ENCODE data around the gene MAN1A1. TPM values are rescaled to one million over a fixed set of nuclear protein-coding genes. Genes with fewer than 3 reads are reported as not detected.

Gene MAN1A1
- total RNA-seq, 1 experiment from 2014 or later = 6.8 TPM

- Mint-ChIP-seq H3K4me3 (no peak overlapping the region), H3K36me3 (peaks cover 3% of the 10 kb centered on the region), H3K4me1 (peaks cover 21% of the 10 kb centered on the region), H3K27ac (peak overlapping the region; percentile 68; the same call in 1 of the 2 replicates), H3K27me3 (ENCODE audit: low read depth) (no peaks in the 10 kb centered on the region), H3K9me3 (peaks cover 3% of the 10 kb centered on the region)
- TF ChIP-seq FOXP1 (CRISPR knock-in tag; IDR thresholded peaks at IDR 0.05; ENCODE audit: borderline replicate concordance) (no peak), GRHL2 (CRISPR knock-in tag; IDR thresholded peaks at IDR 0.05; ENCODE audit: insufficient replicate concordance, severe bottlenecking) (no peak), ZNF317 (CRISPR knock-in tag; IDR thresholded peaks at IDR 0.05; ENCODE audit: borderline replicate concordance, low read depth) (no peak), E2F4 (CRISPR knock-in tag; IDR thresholded peaks at IDR 0.05; ENCODE audit: borderline replicate concordance, low read depth) (no peak), STAT6 (CRISPR knock-in tag; conservative IDR thresholded peaks at IDR 0.05; ENCODE audit: low read depth) (no peak), TCF7 (CRISPR knock-in tag; IDR thresholded peaks at IDR 0.05; ENCODE audit: low read depth) (no peak), SMAD4 (CRISPR knock-in tag; IDR thresholded peaks at IDR 0.05) (no peak), FOXJ3 (CRISPR knock-in tag; IDR thresholded peaks at IDR 0.05; ENCODE audit: borderline replicate concordance) (no peak), CBFB (CRISPR knock-in tag; IDR thresholded peaks at IDR 0.05; ENCODE audit: low read depth) (no peak), ZNF232 (CRISPR knock-in tag; IDR thresholded peaks at IDR 0.05) (no peak), JUN (CRISPR knock-in tag; IDR thresholded peaks at IDR 0.05) (no peak), SOX15 (CRISPR knock-in tag; IDR thresholded peaks at IDR 0.05) (no peak), CTCF (IDR thresholded peaks at IDR 0.05) (no peak), ZNF425 (CRISPR knock-in tag; conservative IDR thresholded peaks at IDR 0.05) (no peak), PRRX2 (CRISPR knock-in tag; IDR thresholded peaks at IDR 0.05) (no peak), RELA (CRISPR knock-in tag; IDR thresholded peaks at IDR 0.05; ENCODE audit: borderline replicate concordance) (no peak)
- CTCF ChIA-PET = no interaction called here
- ATAC-seq = peak; percentile 37
- POLR2A ChIA-PET = no interaction called here
- DNase-seq (ENCODE audit: low spot score) = no peak
These were observed 108.5 kb downstream of the MAN1A1 start for GRCh38 chr6:119241111-119241465.

DNA sequence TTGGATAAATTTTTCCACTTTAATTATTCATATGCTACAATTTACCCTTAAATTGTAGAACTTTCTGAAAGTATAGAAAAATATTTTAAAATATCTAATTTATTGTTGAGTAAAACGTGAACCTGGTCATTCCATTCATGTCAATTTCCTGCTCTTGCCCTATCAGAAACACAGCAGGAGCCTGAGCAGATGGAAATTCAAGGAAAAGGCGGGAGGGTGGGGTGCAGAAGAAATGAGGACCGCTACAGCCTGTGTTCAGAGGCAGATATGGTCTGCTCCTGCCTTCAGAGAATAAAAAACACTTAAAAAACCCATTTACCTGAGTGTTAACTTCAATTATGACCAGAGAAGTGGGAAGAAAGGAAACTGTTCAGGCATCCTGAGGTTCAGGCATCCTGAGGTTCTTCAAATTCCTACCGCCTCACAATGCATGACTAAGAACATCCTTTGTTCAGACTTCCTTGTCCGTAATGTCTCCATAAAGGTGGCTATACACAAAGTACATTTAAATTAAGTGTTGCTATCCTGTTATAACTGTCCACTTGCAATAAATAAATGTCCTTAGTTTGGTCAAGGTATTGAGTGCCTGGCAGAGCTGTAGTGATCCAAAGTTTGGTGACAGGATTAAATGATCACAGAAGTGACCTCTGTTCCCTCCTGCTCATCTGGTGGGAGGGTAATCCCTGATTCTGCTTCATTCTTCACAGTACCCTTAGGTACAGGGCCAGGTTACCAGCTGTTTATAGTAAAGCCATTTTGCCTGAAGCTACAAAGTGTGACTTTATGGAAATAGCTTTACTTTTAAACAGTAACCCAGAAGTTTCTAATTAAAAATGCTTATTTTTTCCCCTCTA lies 109.1 kb downstream of the MAN1A1 start:
- Mint-ChIP-seq H3K36me3 (peaks cover 5% of the 10 kb centered on the region), H3K4me3 (no peak overlapping the region), H3K27me3 (ENCODE audit: low read depth) (no peaks in the 10 kb centered on the region), H3K9me3 (peaks cover 5% of the 10 kb centered on the region), H3K27ac (peak overlapping the region; percentile 82), H3K4me1 (peaks cover 21% of the 10 kb centered on the region)
- POLR2A ChIA-PET = no interaction called here
- CTCF ChIA-PET = no interaction called here
- DNase-seq (ENCODE audit: low spot score) = no peak
- ATAC-seq = peak; percentile 91
- TF ChIP-seq ZNF263 (CRISPR knock-in tag; IDR thresholded peaks at IDR 0.05; ENCODE audit: low read depth) (no peak), ATF2 (CRISPR knock-in tag; IDR thresholded peaks at IDR 0.05; ENCODE audit: borderline replicate concordance, low read depth) (no peak), MYBL2 (CRISPR knock-in tag; IDR thresholded peaks at IDR 0.05) (no peak), E2F4 (CRISPR knock-in tag; IDR thresholded peaks at IDR 0.05; ENCODE audit: borderline replicate concordance, low read depth) (no peak), NFATC4 (CRISPR knock-in tag; IDR thresholded peaks at IDR 0.05) (no peak), ATF1 (CRISPR knock-in tag; IDR thresholded peaks at IDR 0.05) (no peak), ZNF416 (CRISPR knock-in tag; IDR thresholded peaks at IDR 0.05) (no peak), ZNF317 (CRISPR knock-in tag; IDR thresholded peaks at IDR 0.05; ENCODE audit: borderline replicate concordance, low read depth) (no peak)
- TF ChIP-seq, protein P1, sequence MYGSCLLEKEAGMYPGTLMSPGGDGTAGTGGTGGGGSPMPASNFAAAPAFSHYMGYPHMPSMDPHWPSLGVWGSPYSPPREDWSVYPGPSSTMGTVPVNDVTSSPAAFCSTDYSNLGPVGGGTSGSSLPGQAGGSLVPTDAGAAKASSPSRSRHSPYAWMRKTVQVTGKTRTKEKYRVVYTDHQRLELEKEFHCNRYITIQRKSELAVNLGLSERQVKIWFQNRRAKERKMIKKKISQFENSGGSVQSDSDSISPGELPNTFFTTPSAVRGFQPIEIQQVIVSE (CRISPR knock-in tag; IDR thresholded peaks at IDR 0.05; ENCODE audit: borderline replicate concordance) = no peak
